CD4-positive, alpha-beta T cell treated with Interleukin-6 at 100 ng/mL for 8 hours (primary cell): ENCODE results near the gene TEKT4.
"Not testable (repeated sequence)": the region's sequence is repeated elsewhere in the genome, so short reads cannot be mapped to it uniquely, and the experiment has no call there.

Experiments used
- DNase-seq: peaks from one replicate; pipeline ENCODE4 v3.0.0-alpha.2; 2020; ENCODE audit warnings: mixed read lengths, low spot score

The TEKT4 gene

DNA sequence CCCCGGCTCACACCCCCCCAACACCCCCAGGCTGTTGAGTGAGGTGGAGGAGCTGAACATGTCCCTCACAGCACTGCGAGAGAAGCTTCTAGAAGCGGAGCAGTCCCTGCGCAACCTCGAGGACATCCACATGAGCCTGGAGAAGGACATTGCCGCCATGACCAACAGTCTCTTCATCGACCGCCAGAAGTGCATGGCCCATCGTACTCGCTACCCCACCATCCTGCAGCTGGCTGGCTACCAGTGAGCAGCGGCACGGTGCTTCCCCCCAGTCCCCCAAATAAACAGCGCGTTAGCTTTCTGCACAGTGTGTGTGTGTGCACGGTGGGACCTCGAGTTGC is 5.3 kb downstream of the TEKT4 start:
- no peak for DNase-seq

DNA sequence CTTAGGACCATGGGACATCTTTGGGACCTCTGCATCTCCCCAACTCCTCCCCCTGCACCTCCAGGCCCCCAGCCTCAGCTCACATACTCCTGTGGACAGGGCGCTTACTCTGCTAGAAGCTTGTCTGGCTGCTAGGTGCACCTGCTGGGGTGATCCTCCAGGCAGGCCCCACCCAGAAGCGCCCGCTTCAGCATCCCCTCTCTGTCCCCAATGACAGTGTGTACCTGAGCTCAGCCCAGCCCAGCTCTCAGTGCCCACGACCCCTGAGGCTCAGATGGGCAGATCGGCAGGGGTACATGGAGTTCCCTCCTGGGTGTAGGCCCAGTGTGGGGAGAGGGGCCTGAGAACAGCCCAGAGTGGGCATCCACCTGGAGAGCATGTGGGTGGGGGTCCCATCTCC is 5.9 kb downstream of the TEKT4 start:
- DNase-seq, result no peak

DNA sequence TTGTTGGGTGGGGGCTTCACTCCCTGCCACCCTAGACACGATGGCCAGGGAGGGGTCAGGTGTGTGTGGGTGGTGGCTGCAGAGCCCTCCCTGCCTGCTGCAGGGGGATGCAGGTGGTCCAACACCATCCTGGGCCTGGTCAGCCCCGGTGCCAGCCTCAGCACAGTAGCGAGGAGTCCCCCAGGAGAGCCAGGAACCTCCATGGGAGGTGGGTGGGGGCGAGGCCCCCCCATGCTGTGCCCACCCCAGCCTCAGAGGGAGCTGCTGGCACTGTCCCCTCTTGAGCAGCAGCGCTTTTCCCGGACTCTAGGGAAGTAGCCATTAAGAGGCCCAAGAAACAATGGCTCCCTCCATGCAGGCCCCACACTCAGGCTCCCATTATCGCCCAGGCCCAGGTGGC is 7.3 kb downstream of the TEKT4 start:
- not testable (repeated sequence) for DNase-seq

DNA sequence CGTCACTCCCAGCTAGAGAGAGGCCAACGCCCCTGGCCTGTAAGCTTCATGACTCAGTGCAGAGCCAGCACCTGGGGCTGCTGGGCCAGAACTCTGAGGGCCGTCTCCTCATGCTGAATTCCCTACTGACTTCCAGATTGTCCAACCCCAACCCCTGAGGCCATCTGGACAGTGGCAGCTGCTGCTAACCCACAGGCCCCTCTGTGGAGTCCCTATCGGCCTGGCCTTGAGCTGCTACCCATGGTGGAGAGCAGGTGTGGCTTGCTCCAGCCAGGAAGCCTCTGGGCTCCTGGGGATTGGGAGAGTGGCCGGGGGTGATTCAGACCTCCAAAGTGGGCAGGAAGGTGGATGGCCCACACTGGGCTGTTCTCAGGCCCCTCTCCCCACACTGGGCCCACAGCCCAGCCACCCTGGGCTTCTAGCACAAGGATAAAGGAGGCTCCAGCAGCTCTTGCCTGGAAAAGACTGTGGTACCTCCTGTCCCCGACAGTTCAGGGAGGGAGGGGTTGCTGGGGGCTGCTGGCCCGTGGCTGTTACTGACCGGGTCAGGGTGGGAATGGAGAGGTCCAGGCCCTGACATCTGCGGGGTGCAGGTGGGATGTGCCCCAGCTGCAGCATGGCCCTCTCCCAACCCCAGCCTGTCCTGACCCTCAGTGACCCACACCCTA is 8.2 kb downstream of the TEKT4 start:
- no peak for DNase-seq

DNA sequence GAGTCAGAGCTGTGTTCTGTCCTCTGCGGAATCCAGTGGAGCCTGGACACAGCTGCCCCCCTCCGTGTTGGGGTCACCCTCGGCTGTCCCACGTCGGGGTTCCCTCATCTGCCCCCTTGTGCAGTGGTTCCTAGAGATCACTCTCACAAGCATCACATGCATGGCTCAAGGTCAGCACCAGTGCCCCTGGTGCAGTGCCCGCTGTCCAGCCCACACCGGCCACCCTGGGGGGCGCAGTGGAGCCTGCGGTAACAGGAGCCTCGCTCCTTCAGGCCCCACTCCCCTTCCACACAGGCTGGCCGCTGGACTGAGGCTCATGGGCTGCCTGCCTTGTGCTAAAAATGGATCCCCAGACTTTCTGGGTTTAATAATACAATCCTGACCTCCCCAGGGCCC is 8.8 kb downstream of the TEKT4 start:
- no peak for DNase-seq

DNA sequence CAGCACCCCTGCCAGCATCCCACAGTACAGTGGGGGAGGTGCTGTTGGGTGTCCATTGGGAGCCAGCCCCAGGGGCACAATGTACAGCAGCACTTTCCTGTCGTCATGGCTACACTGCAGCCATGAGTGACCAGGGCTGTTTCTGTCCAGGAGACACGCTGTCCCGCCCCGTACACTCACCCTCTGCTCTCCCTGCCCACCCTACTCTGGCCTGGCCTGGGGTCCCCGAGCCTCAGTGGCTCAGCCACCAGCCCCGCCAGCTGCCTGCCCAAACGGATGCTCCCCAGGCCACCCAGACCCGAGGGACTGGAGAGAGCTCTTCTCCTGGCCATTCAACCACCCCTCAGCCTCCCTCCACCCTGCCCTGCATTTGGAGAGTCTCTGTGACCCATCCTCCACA is 9.3 kb downstream of the TEKT4 start:
- no peak for DNase-seq

DNA sequence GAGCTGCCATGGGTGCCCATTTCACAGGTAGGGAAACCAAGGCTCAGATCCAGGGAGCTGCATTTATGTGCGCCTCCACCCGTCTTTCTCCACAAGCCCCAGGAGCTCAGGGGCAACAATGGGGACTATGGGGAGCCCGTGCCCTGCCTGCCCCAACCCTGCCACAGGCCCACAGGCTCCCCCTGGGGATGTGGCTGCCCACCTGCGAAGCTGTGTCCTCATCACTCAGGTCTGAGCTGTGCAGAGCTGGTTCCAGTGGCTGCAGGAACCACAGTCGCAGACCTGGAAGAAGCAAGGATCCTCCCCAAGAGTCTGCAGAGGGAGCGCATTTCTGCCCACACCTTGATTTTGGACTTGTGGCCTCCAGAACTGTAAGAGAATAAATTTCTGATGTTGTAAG is 9.8 kb downstream of the TEKT4 start:
- DNase-seq, result no peak

DNA sequence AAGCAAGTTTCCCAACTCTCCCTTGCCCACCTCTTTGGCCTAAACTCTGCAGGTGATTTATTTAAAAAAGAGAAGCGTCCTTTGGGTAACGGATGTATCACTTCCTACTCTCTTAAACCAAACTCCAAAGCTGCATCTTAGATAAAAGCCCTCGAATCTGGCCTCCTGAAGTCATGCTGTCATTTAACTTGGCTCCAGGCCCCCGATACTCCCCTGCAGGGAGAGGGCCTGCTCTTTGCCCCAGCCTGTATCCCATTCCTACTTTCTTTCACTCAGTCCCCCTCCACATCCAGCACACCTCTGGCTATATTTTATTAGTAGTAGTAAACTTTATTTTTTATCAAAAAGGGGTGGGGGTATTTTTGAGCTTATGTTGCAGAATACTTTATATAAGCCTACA is 19.0 kb downstream of the TEKT4 start:
- DNase-seq, result no peak

DNA sequence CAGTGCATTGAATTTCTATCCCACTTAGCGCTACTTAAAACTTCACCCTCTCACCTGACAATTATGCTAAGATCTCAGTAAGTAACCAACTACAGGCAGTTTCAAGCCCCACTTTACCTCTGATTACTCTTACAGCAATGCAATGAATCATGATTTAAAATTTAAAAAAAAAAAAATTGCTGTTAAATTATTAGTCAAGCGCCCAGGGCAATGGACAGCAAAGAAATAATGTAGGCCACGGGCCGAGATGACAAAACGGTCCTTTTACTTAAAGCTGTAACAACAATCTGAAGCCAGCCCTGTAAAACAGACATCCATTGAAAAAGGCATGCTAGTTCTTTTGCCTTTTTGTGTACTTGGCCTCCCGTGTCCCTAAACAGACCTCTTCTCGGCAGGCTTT is 24.0 kb downstream of the TEKT4 start:
- not testable (repeated sequence) for DNase-seq

DNA sequence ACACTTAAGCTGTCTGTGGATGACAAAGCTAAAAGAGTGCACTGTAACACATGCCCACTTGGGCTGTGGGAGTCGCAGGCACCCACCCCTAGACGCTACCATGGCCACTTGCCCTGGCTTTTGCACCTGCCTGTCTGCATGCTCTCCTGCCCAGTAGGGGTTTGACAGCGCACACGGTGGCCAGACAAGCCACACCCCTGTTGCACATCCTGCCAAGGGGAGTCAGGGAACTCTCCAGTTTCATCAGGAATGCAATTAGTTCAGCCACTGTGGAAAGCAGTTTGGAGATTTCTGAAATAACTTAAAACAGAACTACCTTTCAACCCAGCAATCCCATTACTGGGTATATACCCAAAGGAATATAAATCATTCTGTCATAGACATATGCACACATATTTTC is 35.7 kb downstream of the TEKT4 start:
- not testable (repeated sequence) for DNase-seq

DNA sequence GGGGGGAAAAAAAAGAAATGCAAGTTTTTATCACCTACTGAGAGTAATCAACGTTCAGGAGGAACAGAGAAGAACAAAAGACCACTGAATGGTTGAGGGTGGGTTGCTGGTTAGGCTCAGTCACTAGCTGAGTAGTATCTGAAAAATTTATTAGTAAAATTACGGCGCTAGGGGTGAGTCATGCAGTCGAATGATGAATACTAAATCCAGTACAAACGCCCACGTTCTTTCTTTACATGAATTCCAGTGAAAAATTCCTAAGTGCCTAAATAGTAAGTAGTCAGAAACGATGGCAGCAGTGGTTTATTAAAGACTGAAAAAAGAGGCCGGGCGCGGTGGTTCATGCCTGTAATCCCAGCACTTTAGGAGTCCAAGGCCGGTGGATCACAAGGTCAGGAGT is 52.0 kb downstream of the TEKT4 start:
- no peak for DNase-seq

DNA sequence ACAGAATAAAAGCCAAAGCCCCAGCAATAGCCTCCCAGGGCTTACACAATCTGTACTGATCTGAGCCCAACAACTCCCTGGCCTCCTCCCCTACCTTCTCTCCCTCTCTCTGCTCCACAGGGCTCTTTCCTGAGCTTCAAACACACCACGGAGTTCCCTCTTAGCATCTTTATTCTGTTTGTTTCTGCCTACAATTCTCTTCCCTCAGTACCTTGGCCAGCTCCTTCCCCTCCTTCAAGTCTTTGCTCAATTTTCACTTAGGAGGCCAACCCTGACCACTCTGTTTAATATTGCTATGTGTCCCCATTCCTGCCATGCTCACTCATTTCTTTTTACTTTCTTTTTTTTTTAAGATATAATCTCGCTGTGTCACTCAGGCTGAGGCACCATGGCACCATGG is 53.8 kb downstream of the TEKT4 start:
- DNase-seq, result not testable (repeated sequence)
